RWPE2 (cell line): ENCODE measurements around the gene ZNF775.

Experiments
- ATAC-seq: fragments of 200-7000 bp; cut with Tn5 transposase; 3 replicates; pipeline ENCODE4 v1.9.1; 2021; ENCODE audit warnings: low read depth
- DNase-seq: peaks from one replicate; pipeline ENCODE4 v3.0.0-alpha.2; 2020; ENCODE audit warnings: low spot score
- H3K27ac ChIP-seq: fragments of 450-650 bp; 2 replicates; pipeline ENCODE4 v1.5.1; 2017; ENCODE audit warnings: mild to moderate bottlenecking; ENCODE audit not compliant: poor library complexity, severe bottlenecking
- H3K27me3 ChIP-seq: fragments of 250-450 bp; sonication (Bioruptor Pico); 2 replicates; pipeline ENCODE4 v1.5.1; 2021; ENCODE audit warnings: mild to moderate bottlenecking, moderate library complexity; ENCODE audit not compliant: insufficient read depth, poor library complexity, severe bottlenecking
- H3K36me3 ChIP-seq: fragments of 250-450 bp; sonication (Bioruptor Pico); 2 replicates; pipeline ENCODE4 v1.5.1; 2020; ENCODE audit warnings: low read depth, mild to moderate bottlenecking, moderate library complexity
- H3K4me1 ChIP-seq: fragments of 250-450 bp; sonication (Bioruptor Pico); 2 replicates; pipeline ENCODE4 v1.5.1; 2021; ENCODE audit warnings: mild to moderate bottlenecking, moderate library complexity; ENCODE audit not compliant: insufficient read depth, poor library complexity, severe bottlenecking
- H3K4me3 ChIP-seq: fragments of 250-450 bp; sonication (Bioruptor Pico); 2 replicates; pipeline ENCODE4 v1.5.1; 2021; ENCODE audit warnings: mild to moderate bottlenecking, moderate library complexity; ENCODE audit not compliant: severe bottlenecking
- H3K9me3 ChIP-seq: fragments of 250-450 bp; sonication (Bioruptor Pico); 2 replicates; pipeline ENCODE4 v1.5.1; 2021; ENCODE audit warnings: mild to moderate bottlenecking, moderate library complexity; ENCODE audit not compliant: severe bottlenecking
- CTCF ChIP-seq: fragments of 450-650 bp; IDR thresholded peaks from one replicate; pipeline ENCODE4 v1.5.1; 2017; ENCODE audit warnings: mild to moderate bottlenecking, moderate library complexity; ENCODE audit not compliant: poor library complexity, severe bottlenecking

ZNF775 gene

DNA sequence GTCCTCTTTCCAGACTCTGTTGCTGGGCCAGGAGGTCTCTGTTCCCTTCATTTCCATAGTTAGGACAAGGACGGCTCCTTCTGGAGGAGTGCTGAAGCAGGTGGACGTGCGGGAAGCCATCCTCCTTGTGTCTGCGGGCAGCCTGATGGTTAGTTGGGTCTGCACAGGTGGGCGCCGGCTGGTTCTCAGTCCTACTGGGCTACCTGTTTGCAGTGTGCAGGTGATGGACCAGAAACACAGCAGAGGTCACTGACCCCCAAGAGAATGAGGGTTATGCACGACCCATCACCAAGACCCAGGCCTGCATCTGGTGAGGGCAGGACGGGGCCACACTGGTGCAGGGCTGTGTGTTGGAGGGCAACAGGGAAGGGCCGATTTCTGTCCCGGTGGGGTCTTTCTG is 45.5 kb upstream of the ZNF775 start:
- no peak for TF ChIP-seq CTCF
- Histone ChIP-seq H3K4me1 (no peaks in the 10 kb centered on the region), H3K9me3 (no peaks in the 10 kb centered on the region), H3K27ac (no peak overlapping the region), H3K4me3 (no peak overlapping the region), H3K36me3 (0 out of 2 replicates have a peak, but pooled peaks cover 3% of the 10 kb centered on the region), H3K27me3 (no peaks in the 10 kb centered on the region)
- no peak for DNase-seq
- ATAC-seq = no peak

DNA sequence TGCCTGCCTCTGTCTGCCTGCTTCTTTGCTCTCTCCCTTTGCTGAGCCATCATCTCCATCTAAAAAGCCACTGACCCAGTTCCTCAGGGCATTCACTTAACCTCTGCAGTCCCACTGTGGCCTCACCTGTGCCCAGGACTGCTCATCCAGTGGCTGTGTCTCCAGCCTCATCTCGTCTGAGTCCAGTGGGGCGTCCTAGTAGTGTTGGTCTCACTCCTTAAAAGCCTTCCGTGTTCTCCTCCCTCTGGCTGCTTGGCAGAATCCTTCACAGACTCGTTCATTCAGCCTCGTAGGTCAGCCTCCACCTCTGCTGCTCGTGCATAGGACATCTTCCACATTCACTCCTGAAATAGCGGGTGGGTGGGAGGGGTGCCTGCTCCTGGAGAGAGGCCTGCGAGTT is 45.0 kb upstream of the ZNF775 start:
- no peak overlapping the region for H3K27ac ChIP-seq
- H3K27me3 ChIP-seq = no peaks in the 10 kb centered on the region
- no peaks in the 10 kb centered on the region for H3K9me3 ChIP-seq
- no peaks in the 10 kb centered on the region for H3K36me3 ChIP-seq
- H3K4me1 ChIP-seq = no peaks in the 10 kb centered on the region
- no peak for TF ChIP-seq CTCF
- DNase-seq (no peak), ATAC-seq (no peak)
- no peak overlapping the region for H3K4me3 ChIP-seq

- no peak for DNase-seq
- Histone ChIP-seq H3K36me3 (no peaks in the 10 kb centered on the region), H3K9me3 (no peaks in the 10 kb centered on the region), H3K4me1 (no peaks in the 10 kb centered on the region), H3K27ac (no peak overlapping the region), H3K4me3 (no peak overlapping the region), H3K27me3 (peaks cover 4% of the 10 kb centered on the region)
- no peak for ATAC-seq
- TF ChIP-seq CTCF = no peak
Observed at GRCh38 chr7:150335108-150335773, 43.9 kb upstream of the ZNF775 start.

DNA sequence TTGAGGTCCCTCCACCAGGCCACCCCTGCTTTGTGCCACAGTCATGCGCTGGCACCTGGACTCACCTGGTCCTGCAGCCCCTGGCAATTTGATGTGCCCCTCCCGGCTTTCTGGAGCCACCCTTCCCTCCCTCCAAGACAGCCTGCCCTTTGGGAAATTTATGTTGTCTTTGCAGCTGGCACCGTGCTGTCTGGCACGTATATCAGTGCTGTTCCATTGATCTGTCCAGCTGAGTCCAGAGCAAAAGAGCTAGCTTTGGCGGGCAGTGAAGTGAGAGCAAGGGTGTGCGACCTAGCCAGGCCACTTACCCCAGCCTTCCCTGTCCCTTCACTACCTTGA is 43.4 kb upstream of the ZNF775 start:
- Histone ChIP-seq H3K27me3 (peaks cover 9% of the 10 kb centered on the region), H3K4me1 (no peaks in the 10 kb centered on the region), H3K36me3 (no peaks in the 10 kb centered on the region), H3K27ac (no peak overlapping the region), H3K9me3 (no peaks in the 10 kb centered on the region), H3K4me3 (no peak overlapping the region)
- no peak for DNase-seq
- no peak for TF ChIP-seq CTCF
- no peak for ATAC-seq

DNA sequence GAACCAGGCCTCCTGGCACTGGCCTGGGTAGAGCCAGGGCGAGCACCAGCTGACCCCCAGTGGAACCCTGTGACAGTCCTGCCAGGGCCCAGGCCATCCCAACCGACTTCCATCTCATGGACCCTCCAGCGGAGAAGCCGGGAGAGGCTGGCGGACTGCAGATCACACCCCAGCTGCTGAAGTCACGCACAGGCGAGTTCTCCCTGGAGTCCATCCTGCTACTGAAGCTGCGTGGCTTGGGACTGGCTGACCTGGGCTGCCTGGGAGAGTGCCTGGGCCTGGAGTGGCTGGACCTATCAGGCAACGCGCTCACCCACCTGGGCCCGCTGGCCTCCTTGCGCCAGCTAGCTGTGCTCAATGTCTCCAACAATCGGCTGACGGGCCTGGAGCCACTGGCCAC is 42.4 kb upstream of the ZNF775 start:
- Histone ChIP-seq H3K36me3 (no peaks in the 10 kb centered on the region), H3K9me3 (no peaks in the 10 kb centered on the region), H3K27ac (no peak overlapping the region), H3K27me3 (peaks cover 16% of the 10 kb centered on the region), H3K4me3 (no peak overlapping the region), H3K4me1 (no peaks in the 10 kb centered on the region)
- ATAC-seq = no peak
- no peak for DNase-seq
- no peak for TF ChIP-seq CTCF
